ENCODE results near the gene SRRT. TPM values are rescaled to one million over a fixed set of nuclear protein-coding genes. Genes with fewer than 3 reads are reported as not detected.
A peak's percentile ranks its signal among the peaks of the same experiment; 100 is the strongest.

Gene SRRT, protein sequence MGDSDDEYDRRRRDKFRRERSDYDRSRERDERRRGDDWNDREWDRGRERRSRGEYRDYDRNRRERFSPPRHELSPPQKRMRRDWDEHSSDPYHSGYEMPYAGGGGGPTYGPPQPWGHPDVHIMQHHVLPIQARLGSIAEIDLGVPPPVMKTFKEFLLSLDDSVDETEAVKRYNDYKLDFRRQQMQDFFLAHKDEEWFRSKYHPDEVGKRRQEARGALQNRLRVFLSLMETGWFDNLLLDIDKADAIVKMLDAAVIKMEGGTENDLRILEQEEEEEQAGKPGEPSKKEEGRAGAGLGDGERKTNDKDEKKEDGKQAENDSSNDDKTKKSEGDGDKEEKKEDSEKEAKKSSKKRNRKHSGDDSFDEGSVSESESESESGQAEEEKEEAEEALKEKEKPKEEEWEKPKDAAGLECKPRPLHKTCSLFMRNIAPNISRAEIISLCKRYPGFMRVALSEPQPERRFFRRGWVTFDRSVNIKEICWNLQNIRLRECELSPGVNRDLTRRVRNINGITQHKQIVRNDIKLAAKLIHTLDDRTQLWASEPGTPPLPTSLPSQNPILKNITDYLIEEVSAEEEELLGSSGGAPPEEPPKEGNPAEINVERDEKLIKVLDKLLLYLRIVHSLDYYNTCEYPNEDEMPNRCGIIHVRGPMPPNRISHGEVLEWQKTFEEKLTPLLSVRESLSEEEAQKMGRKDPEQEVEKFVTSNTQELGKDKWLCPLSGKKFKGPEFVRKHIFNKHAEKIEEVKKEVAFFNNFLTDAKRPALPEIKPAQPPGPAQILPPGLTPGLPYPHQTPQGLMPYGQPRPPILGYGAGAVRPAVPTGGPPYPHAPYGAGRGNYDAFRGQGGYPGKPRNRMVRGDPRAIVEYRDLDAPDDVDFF
- total RNA-seq (10 to 100 TPM; 42.1 to 64.3 (median 51.4) TPM), polyA plus RNA-seq (100 to 1,000 TPM in 1 of 3 donors, 10 to 100 TPM in 2; 31.8 to 106 (median 38.6) TPM)

DNA sequence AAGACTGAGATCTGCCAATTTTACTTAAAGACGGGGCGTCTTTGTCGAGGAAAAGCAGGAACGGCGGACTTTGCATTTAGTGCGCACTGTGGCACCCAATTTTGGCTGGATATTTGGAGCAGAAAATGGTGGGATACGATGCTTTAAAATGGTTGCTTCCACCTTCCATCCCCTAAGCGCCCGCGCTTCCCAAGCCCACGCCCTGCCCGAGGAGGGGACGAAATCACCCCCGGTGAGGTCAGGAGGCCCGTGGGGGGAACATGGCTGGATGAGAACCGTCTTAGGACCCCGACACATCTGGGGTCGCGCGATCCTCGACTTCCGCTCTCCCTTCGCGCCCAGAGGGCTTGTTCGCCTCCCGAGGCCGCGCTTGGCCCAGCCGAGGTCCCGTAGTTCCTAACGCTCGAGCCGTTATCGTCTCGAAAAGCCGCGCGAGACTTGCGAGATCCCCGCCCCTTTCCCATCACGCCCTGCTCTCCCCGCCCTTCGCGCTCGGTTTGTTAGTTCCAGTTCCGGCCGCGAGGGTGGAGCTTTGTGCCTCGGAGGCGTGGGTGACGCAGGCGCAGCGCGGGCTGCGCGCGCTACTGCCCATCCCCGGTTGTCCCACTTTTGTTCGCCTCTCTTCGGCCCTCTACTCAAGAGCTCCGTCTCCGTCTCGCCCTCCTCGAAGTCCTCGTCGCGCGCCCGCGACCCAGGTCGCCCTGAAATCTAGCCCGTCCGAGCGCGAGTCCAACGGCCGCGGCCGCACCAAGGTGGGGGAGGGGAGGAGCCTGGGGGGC is at the start of gene SRRT:
Gene SRRT (plus strand): TSS at position 527 of the 779 bp plus-strand sequence. CDS start 488 bp downstream, outside the sequence.
- H3K4me3 ChIP-seq: peak within 1 kb of the TSS; percentile 91 to 99 (median 95)
- intact Hi-C loops (cut with DNase I): loop anchor here (10.0 kb wide), 1 partner anchor 260 kb away; the partner anchor contains the start of gene MOSPD3
- TF ChIP-seq, protein P1, sequence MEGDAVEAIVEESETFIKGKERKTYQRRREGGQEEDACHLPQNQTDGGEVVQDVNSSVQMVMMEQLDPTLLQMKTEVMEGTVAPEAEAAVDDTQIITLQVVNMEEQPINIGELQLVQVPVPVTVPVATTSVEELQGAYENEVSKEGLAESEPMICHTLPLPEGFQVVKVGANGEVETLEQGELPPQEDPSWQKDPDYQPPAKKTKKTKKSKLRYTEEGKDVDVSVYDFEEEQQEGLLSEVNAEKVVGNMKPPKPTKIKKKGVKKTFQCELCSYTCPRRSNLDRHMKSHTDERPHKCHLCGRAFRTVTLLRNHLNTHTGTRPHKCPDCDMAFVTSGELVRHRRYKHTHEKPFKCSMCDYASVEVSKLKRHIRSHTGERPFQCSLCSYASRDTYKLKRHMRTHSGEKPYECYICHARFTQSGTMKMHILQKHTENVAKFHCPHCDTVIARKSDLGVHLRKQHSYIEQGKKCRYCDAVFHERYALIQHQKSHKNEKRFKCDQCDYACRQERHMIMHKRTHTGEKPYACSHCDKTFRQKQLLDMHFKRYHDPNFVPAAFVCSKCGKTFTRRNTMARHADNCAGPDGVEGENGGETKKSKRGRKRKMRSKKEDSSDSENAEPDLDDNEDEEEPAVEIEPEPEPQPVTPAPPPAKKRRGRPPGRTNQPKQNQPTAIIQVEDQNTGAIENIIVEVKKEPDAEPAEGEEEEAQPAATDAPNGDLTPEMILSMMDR (IDR thresholded peaks at IDR 0.05): peak; percentile 58 to 86 (median 69)
- TF ChIP-seq POLR2A (IDR thresholded peaks at IDR 0.05): peak; percentile 97 to 98
- peak; percentile 99 to 100 (median 100) for TF ChIP-seq POLR2AphosphoS5 (IDR thresholded peaks at IDR 0.05)
- TF ChIP-seq EP300 (IDR thresholded peaks at IDR 0.05): peak in 1 of 4 donors; percentile 78
- H3K27me3 ChIP-seq: no peaks in the 10 kb centered on the region
- peak; percentile 99 for DNase-seq
- WGBS, 2 donors: 3 to 4% methylated on average over 79 of the region's 79 CpGs
- H3K36me3 ChIP-seq: peaks cover 0 to 62% (median 29%) of the 10 kb centered on the region in 4 donors
- peaks cover 0 to 41% (median 32%) of the 10 kb centered on the region in 4 donors for H3K4me1 ChIP-seq
- H3K27ac ChIP-seq: peak within 1 kb of the TSS; percentile 93 to 97 (median 96)
- no peaks in the 10 kb centered on the region for H3K9me3 ChIP-seq

DNA sequence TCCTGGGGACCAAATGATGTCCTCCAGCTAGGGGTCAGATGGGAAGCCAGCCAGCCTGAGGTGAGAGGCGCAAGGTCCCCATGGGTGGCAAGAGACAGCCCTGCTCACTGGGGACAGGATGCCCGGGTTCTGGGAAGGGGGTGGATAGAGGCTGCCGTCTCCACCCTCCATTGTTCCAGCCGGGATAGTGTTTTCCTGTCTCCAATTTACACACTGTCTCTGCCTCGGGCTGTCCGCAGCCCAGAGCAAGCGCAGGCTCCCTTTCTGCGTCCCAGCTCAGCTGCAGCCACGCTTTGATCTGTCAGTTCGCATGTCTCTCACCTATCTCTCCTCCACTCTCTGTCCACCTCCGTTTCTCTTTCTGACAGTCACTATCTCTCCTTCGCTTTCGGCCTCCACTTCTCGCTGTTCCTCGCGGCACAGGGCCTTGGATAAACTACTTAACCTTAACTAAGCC is 49.7 kb upstream of the SRRT start:
- DNase-seq: no peak
- WGBS, 2 donors: 11 to 46% methylated on average over 16 of the region's 16 CpGs
- Histone ChIP-seq H3K27ac (peak overlapping the region; percentile 85 to 92 (median 88)), H3K4me3 (peak overlapping the region; percentile 74 to 84 (median 80)), H3K4me1 (peaks cover 0 to 34% (median 33%) of the 10 kb centered on the region in 4 donors), H3K27me3 (no peaks in the 10 kb centered on the region), H3K36me3 (peaks cover 26 to 38% (median 33%) of the 10 kb centered on the region in 4 donors), H3K9me3 (no peaks in the 10 kb centered on the region)
- TF ChIP-seq POLR2AphosphoS5 (IDR thresholded peaks at IDR 0.05): peak in 1 of 4 donors; percentile 12
- TF ChIP-seq POLR2A (IDR thresholded peaks at IDR 0.05): no peak
- TF ChIP-seq EP300 (IDR thresholded peaks at IDR 0.05): no peak
- TF ChIP-seq, protein P1 (IDR thresholded peaks at IDR 0.05): no peak
- intact Hi-C loops (cut with DNase I): no loop called here

DNA sequence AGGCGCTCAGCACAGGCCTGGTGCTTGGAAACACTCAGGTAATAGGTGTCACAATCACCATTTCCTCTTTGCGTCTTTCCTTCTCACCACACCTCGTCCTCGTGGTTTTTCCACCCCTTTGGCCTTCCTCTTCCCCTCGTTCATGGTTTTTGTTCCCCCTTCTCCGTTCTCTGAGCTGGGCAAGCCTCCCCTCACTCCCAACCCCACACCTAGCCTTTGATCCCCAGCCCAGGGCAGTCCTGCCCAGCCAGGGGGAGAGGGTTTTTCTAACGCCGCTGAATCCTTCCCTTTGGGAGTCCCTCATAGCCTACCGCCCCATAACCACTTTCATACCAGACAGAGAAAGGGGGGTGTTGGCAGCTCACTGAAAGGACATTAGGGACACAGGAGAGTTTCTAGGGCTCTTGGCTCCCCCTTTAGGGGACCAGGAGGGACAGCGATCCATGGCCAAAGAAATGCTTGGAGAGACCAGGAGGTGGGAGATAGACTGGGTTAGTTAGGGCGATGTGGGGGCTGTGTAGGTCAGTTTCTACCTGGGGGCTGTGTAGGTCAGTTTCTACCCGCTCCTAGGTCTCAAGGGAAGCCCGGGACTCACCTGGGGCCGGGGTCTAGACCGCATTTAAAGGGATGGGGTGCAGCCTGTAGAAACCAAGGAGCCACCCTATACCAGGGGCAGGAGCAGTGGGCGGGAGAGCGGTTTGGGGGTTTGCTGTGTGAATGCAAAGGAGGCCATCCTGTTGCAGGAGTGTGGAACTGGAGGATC is 49.0 kb upstream of the SRRT start:
- Histone ChIP-seq H3K4me1 (peaks cover 0 to 34% (median 33%) of the 10 kb centered on the region in 4 donors), H3K36me3 (peaks cover 26 to 32% (median 29%) of the 10 kb centered on the region in 4 donors), H3K9me3 (no peaks in the 10 kb centered on the region), H3K4me3 (peak overlapping the region; percentile 74 to 84 (median 80)), H3K27me3 (no peaks in the 10 kb centered on the region), H3K27ac (peak overlapping the region; percentile 85 to 92 (median 88))
- DNase-seq: no peak
- intact Hi-C loops (cut with DNase I): loop anchor here (1.0 to 2.0 kb wide), 2 partner anchors 23 to 26 kb away; partner anchors contain the start of gene SLC12A9
- TF ChIP-seq POLR2AphosphoS5 (IDR thresholded peaks at IDR 0.05): no peak
- TF ChIP-seq, protein P1 (IDR thresholded peaks at IDR 0.05): no peak
- TF ChIP-seq POLR2A (IDR thresholded peaks at IDR 0.05): no peak
- TF ChIP-seq EP300 (IDR thresholded peaks at IDR 0.05): no peak
- 4 to 19% methylated on average over 17 of the region's 17 CpGs for WGBS, 2 donors

Measured in sigmoid colon (tissue), 7 donors.